ENCODE measurements around the gene ANAPC5.

DNA sequence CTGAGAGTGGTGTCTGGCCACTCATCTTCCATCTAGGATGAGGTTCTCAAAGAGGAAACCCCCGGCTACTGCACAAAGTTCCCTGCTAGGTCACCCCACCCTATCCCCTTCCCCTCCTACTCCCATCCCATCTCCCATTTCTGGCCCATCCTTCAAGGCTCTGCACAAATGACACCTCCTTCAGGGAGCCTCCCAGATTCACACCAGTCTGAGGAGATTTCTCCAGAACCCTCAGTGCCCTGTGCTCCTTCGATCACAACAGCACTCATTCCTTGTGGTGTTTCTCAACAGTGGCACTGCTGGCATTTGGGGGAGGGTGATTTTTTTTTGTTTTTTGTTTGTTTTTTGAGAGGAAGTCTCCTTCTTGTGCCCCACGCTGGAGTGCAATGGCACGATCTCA lies 58.6 kb downstream of the ANAPC5 start:
- TF ChIP-seq, protein P1, sequence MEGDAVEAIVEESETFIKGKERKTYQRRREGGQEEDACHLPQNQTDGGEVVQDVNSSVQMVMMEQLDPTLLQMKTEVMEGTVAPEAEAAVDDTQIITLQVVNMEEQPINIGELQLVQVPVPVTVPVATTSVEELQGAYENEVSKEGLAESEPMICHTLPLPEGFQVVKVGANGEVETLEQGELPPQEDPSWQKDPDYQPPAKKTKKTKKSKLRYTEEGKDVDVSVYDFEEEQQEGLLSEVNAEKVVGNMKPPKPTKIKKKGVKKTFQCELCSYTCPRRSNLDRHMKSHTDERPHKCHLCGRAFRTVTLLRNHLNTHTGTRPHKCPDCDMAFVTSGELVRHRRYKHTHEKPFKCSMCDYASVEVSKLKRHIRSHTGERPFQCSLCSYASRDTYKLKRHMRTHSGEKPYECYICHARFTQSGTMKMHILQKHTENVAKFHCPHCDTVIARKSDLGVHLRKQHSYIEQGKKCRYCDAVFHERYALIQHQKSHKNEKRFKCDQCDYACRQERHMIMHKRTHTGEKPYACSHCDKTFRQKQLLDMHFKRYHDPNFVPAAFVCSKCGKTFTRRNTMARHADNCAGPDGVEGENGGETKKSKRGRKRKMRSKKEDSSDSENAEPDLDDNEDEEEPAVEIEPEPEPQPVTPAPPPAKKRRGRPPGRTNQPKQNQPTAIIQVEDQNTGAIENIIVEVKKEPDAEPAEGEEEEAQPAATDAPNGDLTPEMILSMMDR (IDR thresholded peaks at IDR 0.05): no peak
- no peak for TF ChIP-seq ZNF263 (CRISPR knock-in tag; IDR thresholded peaks at IDR 0.05; ENCODE audit: low read depth)
- TF ChIP-seq NR3C1 (CRISPR knock-in tag; conservative IDR thresholded peaks at IDR 0.05; ENCODE audit: low read depth): no peak
- no peak for TF ChIP-seq ATF1 (CRISPR knock-in tag; IDR thresholded peaks at IDR 0.05)
- TF ChIP-seq ZNF281 (CRISPR knock-in tag; IDR thresholded peaks at IDR 0.05): no peak
